HEK293 (cell line): ENCODE results near the gene HYLS1.

Experiments
- CTCF ChIA-PET: fragments of 350-600 bp; formaldehyde crosslinking; extraction: SDS; loops from one replicate; lab custom pipeline; 2021; ENCODE audit warnings: antibody characterized with exemption; lab: Yijun Ruan, JAX
- POLR2A ChIA-PET: fragments of 300-600 bp; formaldehyde crosslinking; extraction: SDS; loops from one replicate; lab custom pipeline; 2020; ENCODE audit warnings: antibody characterized with exemption, inconsistent platforms; lab: Yijun Ruan, JAX
- H3K27ac ChIP-seq: fragments of 200-500 bp; sonication (Bioruptor generic); 2 replicates; pipeline ENCODE4 v1.5.1; 2014; ENCODE audit warnings: low read depth, low read length, control low read depth, inconsistent platforms; ENCODE audit errors: extremely low read depth
- H3K36me3 ChIP-seq, 2 experiments: fragments of 200-500 bp in 1 of 2; sonication (Bioruptor generic) in 1 of 2; 1 replicate in 1 of 2; 2 replicates in 1 of 2; pipeline ENCODE4 v1.5.1; 2014 to 2017; ENCODE audit warnings: inconsistent platforms in 2 of 2, low read length in 2 of 2; ENCODE audit not compliant: control insufficient read depth in 2 of 2, insufficient read depth in 1 of 2
- H3K4me1 ChIP-seq: fragments of 200-500 bp; sonication (Bioruptor generic); 2 replicates; pipeline ENCODE4 v1.5.1; 2014; ENCODE audit warnings: mild to moderate bottlenecking, low read length, inconsistent platforms; ENCODE audit not compliant: control insufficient read depth, insufficient read depth
- H3K4me3 ChIP-seq: 2 replicates; pipeline ENCODE4 v1.5.1; 2011; ENCODE audit warnings: low read depth, mild to moderate bottlenecking, control low read depth, low read length, moderate library complexity
- H3K9me3 ChIP-seq: fragments of 200-500 bp; sonication (Bioruptor generic); 2 replicates; pipeline ENCODE4 v1.5.1; 2014; ENCODE audit warnings: low read depth, low read length, inconsistent platforms; ENCODE audit not compliant: control insufficient read depth, insufficient read depth
- CTCF ChIP-seq: fragments of 450-650 bp; formaldehyde crosslinking; IDR thresholded peaks from 2 replicates; pipeline ENCODE4 v1.5.1; 2016; ENCODE audit warnings: missing biosample characterization, missing genetic modification characterization
- FEZF1 ChIP-seq: fragments of 450-650 bp; formaldehyde crosslinking; IDR thresholded peaks from 2 replicates; pipeline ENCODE4 v1.5.1; 2016; ENCODE audit warnings: missing biosample characterization, missing genetic modification characterization
- KLF8 ChIP-seq: fragments of 450-650 bp; formaldehyde crosslinking; IDR thresholded peaks from 2 replicates; pipeline ENCODE4 v1.5.1; 2016; ENCODE audit warnings: missing biosample characterization, missing genetic modification characterization
- PBX3 ChIP-seq: sonication (generic); formaldehyde crosslinking; IDR thresholded peaks from 2 replicates; pipeline ENCODE4 v1.8.1; 2022; ENCODE audit warnings: mild to moderate bottlenecking, moderate library complexity, missing genetic modification reagents
- PRDM1 ChIP-seq: fragments of 450-650 bp; formaldehyde crosslinking; IDR thresholded peaks from 2 replicates; pipeline ENCODE4; 2016; ENCODE audit warnings: missing biosample characterization, missing genetic modification characterization
- SP2 ChIP-seq: fragments of 450-650 bp; formaldehyde crosslinking; IDR thresholded peaks from 2 replicates; pipeline ENCODE4 v1.5.1; 2016; ENCODE audit warnings: missing biosample characterization, missing genetic modification characterization
- ZBTB8A ChIP-seq: fragments of 450-650 bp; formaldehyde crosslinking; IDR thresholded peaks from 2 replicates; pipeline ENCODE4 v1.5.1; 2016; ENCODE audit warnings: missing biosample characterization, missing genetic modification characterization
- ZNF146 ChIP-seq: fragments of 450-650 bp; formaldehyde crosslinking; IDR thresholded peaks from 2 replicates; pipeline ENCODE4 v1.5.1; 2016; ENCODE audit warnings: missing biosample characterization, missing genetic modification characterization
- ZNF169 ChIP-seq: fragments of 450-650 bp; formaldehyde crosslinking; IDR thresholded peaks from 2 replicates; pipeline ENCODE4 v1.5.1; 2016; ENCODE audit warnings: missing biosample characterization, missing genetic modification characterization
- ZNF280D ChIP-seq: fragments of 450-650 bp; formaldehyde crosslinking; IDR thresholded peaks from 2 replicates; pipeline ENCODE4 v1.5.1; 2016; ENCODE audit warnings: missing biosample characterization, missing genetic modification characterization
- ZNF292 ChIP-seq: fragments of 450-650 bp; formaldehyde crosslinking; IDR thresholded peaks from 2 replicates; pipeline ENCODE4 v1.5.1; 2016; ENCODE audit warnings: low read depth, missing biosample characterization, missing genetic modification characterization, borderline replicate concordance
- ZNF366 ChIP-seq: fragments of 450-650 bp; formaldehyde crosslinking; conservative IDR thresholded peaks from 2 replicates; pipeline ENCODE4 v1.5.1; 2016; ENCODE audit warnings: missing biosample characterization, missing genetic modification characterization
- ZNF423 ChIP-seq: fragments of 450-650 bp; formaldehyde crosslinking; IDR thresholded peaks from 2 replicates; pipeline ENCODE4 v1.5.1; 2016; ENCODE audit warnings: missing biosample characterization, missing genetic modification characterization
- ZNF449 ChIP-seq: fragments of 450-650 bp; formaldehyde crosslinking; IDR thresholded peaks from 2 replicates; pipeline ENCODE4 v1.5.1; 2017; ENCODE audit warnings: missing biosample characterization, mild to moderate bottlenecking, missing genetic modification characterization, moderate library complexity
- ZNF514 ChIP-seq: fragments of 450-650 bp; formaldehyde crosslinking; IDR thresholded peaks from 2 replicates; pipeline ENCODE4 v1.5.1; 2016; ENCODE audit warnings: missing biosample characterization, missing genetic modification characterization
- ZNF560 ChIP-seq: fragments of 450-650 bp; formaldehyde crosslinking; IDR thresholded peaks from 2 replicates; pipeline ENCODE4 v1.5.1; 2017; ENCODE audit warnings: missing biosample characterization, missing genetic modification characterization, borderline replicate concordance
- ZNF600 ChIP-seq: fragments of 450-650 bp; formaldehyde crosslinking; IDR thresholded peaks from 2 replicates; pipeline ENCODE4 v1.5.1; 2016; ENCODE audit warnings: missing biosample characterization, missing genetic modification characterization
- ZNF629 ChIP-seq: fragments of 450-650 bp; formaldehyde crosslinking; IDR thresholded peaks from 2 replicates; pipeline ENCODE4 v1.5.1; 2017; ENCODE audit warnings: missing biosample characterization, missing genetic modification characterization
- ZNF639 ChIP-seq: fragments of 450-650 bp; formaldehyde crosslinking; IDR thresholded peaks from 2 replicates; pipeline ENCODE4 v1.5.1; 2016; ENCODE audit warnings: missing biosample characterization, missing genetic modification characterization
- ZNF701 ChIP-seq: fragments of 450-650 bp; formaldehyde crosslinking; IDR thresholded peaks from 2 replicates; pipeline ENCODE4 v1.5.1; 2016; ENCODE audit warnings: missing biosample characterization, missing genetic modification characterization
- ZNF785 ChIP-seq: fragments of 450-650 bp; formaldehyde crosslinking; IDR thresholded peaks from 2 replicates; pipeline ENCODE4 v1.5.1; 2016; ENCODE audit warnings: missing biosample characterization, missing genetic modification characterization
- ZSCAN30 ChIP-seq: fragments of 450-650 bp; IDR thresholded peaks from 2 replicates; pipeline ENCODE4 v1.5.1; 2018; ENCODE audit warnings: missing biosample characterization, mild to moderate bottlenecking, missing genetic modification characterization, moderate library complexity
- ZSCAN5A ChIP-seq: fragments of 450-650 bp; formaldehyde crosslinking; IDR thresholded peaks from 2 replicates; pipeline ENCODE4 v1.5.1; 2016; ENCODE audit warnings: missing biosample characterization, missing genetic modification characterization

The HYLS1 gene

GRCh38 chr11:125922156-125922555, 34.7 kb downstream of the HYLS1 start:
- H3K9me3 ChIP-seq = no peaks in the 10 kb centered on the region
- no peak overlapping the region for H3K27ac ChIP-seq
- no peak for TF ChIP-seq ZNF560 (tag by site-specific recombination)
- TF ChIP-seq ZNF366 = no peak
- TF ChIP-seq ZNF701 (tag by site-specific recombination) = no peak
- ChIA-PET CTCF (interaction anchor here (0.6 to 8.2 kb wide), 11 partner anchors 8 to 336 kb away, joined by 3 to 131 read pairs (median 5); no protein-coding TSS in a partner anchor), POLR2A (no interaction called here)
- H3K4me1 ChIP-seq = no peaks in the 10 kb centered on the region
- no peak overlapping the region for H3K4me3 ChIP-seq
- H3K36me3 ChIP-seq = no peaks in the 10 kb centered on the region

GRCh38 chr11:125923012-125923579, 35.6 kb downstream of the HYLS1 start:
- Histone ChIP-seq H3K4me3 (no peak overlapping the region), H3K27ac (no peak overlapping the region), H3K36me3 (no peaks in the 10 kb centered on the region), H3K4me1 (no peaks in the 10 kb centered on the region), H3K9me3 (no peaks in the 10 kb centered on the region)
- POLR2A ChIA-PET = no interaction called here
- CTCF ChIA-PET = interaction anchor here (0.6 to 8.2 kb wide), 35 partner anchors 9 to 709 kb away, joined by 3 to 131 read pairs (median 3); partner anchors contain the start of genes HYLS1 and PUS3
- TF ChIP-seq ZNF600 (tag by site-specific recombination) (no peak), ZNF514 (tag by site-specific recombination) (no peak), ZNF785 (tag by site-specific recombination) (no peak), ZNF146 (tag by site-specific recombination) (no peak), KLF8 (no peak), ZNF292 (tag by site-specific recombination) (no peak), PRDM1 (tag by site-specific recombination) (peak; percentile 91), PBX3 (CRISPR knock-in tag) (no peak), SP2 (no peak), FEZF1 (0 out of 2 replicates have a peak, but pooled peaks have one; percentile 14), ZNF639 (tag by site-specific recombination) (no peak), ZNF449 (tag by site-specific recombination) (no peak), ZNF169 (tag by site-specific recombination) (no peak), ZBTB8A (tag by site-specific recombination) (0 out of 2 replicates have a peak, but pooled peaks have one; percentile 8), CTCF (tag by site-specific recombination) (peak; percentile 60), ZSCAN5A (tag by site-specific recombination) (no peak), ZNF423 (tag by site-specific recombination) (no peak), ZSCAN30 (tag by site-specific recombination) (peak; percentile 18; the same call in 1 of the 2 replicates), ZNF280D (tag by site-specific recombination) (no peak), ZNF629 (tag by site-specific recombination) (no peak)
